ENCODE measurements around the gene MPEG1. TPM values are rescaled to one million over a fixed set of nuclear protein-coding genes. Genes with fewer than 3 reads are reported as not detected.

The MPEG1 gene
- total and polyA plus RNA-seq, 2 experiments from 2014 or later = not detected

DNA sequence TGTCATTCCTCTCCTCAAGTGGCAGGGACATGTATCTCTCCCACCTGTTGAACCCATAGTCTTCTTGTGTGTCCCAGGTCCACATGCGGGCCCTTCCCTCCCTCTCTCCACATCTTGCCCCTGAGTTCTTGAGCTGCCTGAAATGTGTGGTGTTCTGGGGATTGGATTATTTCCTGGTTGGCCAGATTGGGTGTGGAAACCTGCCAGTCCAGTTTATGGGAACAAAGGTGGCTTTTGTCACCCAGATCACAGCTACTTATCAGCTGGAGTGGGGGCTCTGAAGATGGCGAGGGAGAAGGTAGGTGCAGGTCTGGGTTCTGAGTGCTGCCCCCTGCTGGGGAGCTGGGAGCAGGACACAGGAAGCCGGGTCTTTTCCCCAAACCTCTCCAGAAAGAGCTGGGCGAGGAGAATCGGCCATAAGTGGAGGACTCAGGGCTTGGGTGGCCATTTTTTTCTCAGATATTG, 26.6 kb downstream of the MPEG1 start:
- TF ChIP-seq EZH2 (IDR thresholded peaks at IDR 0.05; ENCODE audit: insufficient read depth, poor library complexity, severe bottlenecking) = no peak
- TF ChIP-seq EZH2phosphoT487 (IDR thresholded peaks at IDR 0.05; ENCODE audit: insufficient read depth, low read depth) = no peak
- Histone ChIP-seq H3K9ac (no peak overlapping the region), H3K27me3 (replicated peaks; ENCODE audit: insufficient read depth) (no peaks in the 10 kb centered on the region; the same call in 1 of the 2 replicates), H3K9me3 (ENCODE audit: low read depth) (no peaks in the 10 kb centered on the region), H3F3A (ENCODE audit: insufficient read depth) (no peaks in the 10 kb centered on the region), H3K36me3 (ENCODE audit: low read depth) (no peaks in the 10 kb centered on the region), H3K27ac (no peak overlapping the region), H3K4me3 (no peak overlapping the region), H3K9me2 (ENCODE audit: insufficient read depth) (no peaks in the 10 kb centered on the region), H4K20me1 (ENCODE audit: insufficient read depth) (no peaks in the 10 kb centered on the region), H3K4me2 (ENCODE audit: unreplicated experiment) (no peak overlapping the region), H2AFZ (no peak overlapping the region), H3K4me1 (ENCODE audit: insufficient read depth) (no peaks in the 10 kb centered on the region), H3K79me2 (ENCODE audit: insufficient read depth) (no peaks in the 10 kb centered on the region)
- in situ Hi-C loops (cut with MboI) = loop anchor here (25.0 kb wide), 1 partner anchor 501 kb away; no protein-coding TSS in a partner anchor
- DNase-seq = peak; percentile 41
- 54 to 60% methylated on average over 5 of the region's 5 CpGs for WGBS, 2 experiments (ENCODE audit: low coverage in 1 of 2, low lambda C conversion rate in 2 of 2, missing lambda C conversion rate in 2 of 2)

DNA sequence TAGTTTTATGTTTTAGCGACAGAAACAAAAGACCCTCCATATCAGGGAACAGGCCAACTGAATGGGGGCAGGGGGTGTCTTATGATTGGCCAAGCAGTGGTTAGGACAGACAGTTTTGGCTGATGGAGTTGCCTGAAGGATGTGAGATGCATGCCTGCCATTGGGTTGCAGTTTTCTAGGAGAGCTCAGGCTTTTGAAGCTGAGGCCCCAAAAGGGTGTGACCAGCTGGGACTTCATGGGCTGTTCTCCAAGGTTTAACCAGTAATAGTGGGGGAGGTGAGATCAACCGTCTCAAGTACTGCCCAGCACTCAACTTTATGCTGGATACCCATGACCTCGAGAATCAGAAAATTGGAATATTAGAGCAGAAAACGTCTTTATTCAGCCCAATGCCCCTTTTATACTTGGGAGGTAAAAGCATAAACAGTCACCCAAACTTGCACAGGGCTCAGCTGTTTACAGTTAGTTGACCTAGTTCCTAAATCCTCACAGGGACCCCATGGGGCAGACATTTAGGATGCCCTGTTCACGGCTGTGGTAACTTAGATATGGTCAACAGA, 27.3 kb downstream of the MPEG1 start:
- H3K9ac ChIP-seq = no peak overlapping the region
- H3K4me1 ChIP-seq (ENCODE audit: insufficient read depth) = no peaks in the 10 kb centered on the region
- in situ Hi-C loops (cut with MboI) = loop anchor here (25.0 kb wide), 1 partner anchor 502 kb away; no protein-coding TSS in a partner anchor
- H3K36me3 ChIP-seq (ENCODE audit: low read depth) = no peaks in the 10 kb centered on the region
- no peak overlapping the region for H3K4me2 ChIP-seq (ENCODE audit: unreplicated experiment)
- H3K9me2 ChIP-seq (ENCODE audit: insufficient read depth) = no peaks in the 10 kb centered on the region
- WGBS, 2 experiments (ENCODE audit: low coverage in 1 of 2, low lambda C conversion rate in 2 of 2, missing lambda C conversion rate in 2 of 2) = 34 to 39% methylated on average over 5 of the region's 5 CpGs
- peak; percentile 15 for DNase-seq
- no peaks in the 10 kb centered on the region for H3K9me3 ChIP-seq (ENCODE audit: low read depth)
- H3K27ac ChIP-seq = no peak overlapping the region
- no peak overlapping the region for H2AFZ ChIP-seq
- H3F3A ChIP-seq (ENCODE audit: insufficient read depth) = no peaks in the 10 kb centered on the region
- H3K27me3 ChIP-seq (replicated peaks; ENCODE audit: insufficient read depth) = peaks cover 4% of the 10 kb centered on the region; the same call in 1 of the 2 replicates
- H4K20me1 ChIP-seq (ENCODE audit: insufficient read depth) = no peaks in the 10 kb centered on the region
- no peaks in the 10 kb centered on the region for H3K79me2 ChIP-seq (ENCODE audit: insufficient read depth)
- TF ChIP-seq EZH2phosphoT487 (IDR thresholded peaks at IDR 0.05; ENCODE audit: insufficient read depth, low read depth) (no peak), EZH2 (IDR thresholded peaks at IDR 0.05; ENCODE audit: insufficient read depth, poor library complexity, severe bottlenecking) (no peak)
- H3K4me3 ChIP-seq = no peak overlapping the region

DNA sequence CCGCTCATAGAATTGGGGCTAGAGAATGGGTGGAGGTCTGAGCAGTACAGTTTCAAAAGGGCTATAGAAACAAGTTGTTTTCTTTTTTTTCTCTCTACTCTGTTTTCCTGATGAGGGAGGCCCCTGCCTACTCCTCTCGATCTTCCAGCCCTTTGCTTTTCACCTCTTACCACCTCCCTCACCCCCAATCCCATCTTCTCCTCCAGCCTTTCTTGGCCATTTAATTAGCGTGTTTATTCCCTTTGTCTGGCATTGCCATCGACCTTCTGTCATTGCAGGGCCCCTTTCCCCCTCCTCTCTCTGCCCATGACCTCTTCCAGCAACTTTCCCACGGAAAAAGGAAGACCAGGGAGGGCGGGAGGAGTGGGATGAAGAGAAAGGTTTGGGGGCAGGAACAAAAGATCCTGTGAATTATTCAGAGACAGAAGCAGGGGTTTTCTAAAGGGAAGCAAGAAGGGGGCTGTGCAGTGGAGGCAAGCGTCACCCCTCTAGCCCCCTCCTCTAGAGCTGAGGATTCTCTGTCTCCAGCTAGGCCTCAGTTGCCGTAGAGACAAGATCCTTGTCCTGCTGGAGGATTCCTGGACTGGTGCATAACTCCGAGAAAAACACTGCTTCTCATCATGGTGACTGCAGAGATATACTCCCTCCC, 27.9 kb downstream of the MPEG1 start:
- no peak for DNase-seq
- no peak overlapping the region for H3K27ac ChIP-seq
- H3K36me3 ChIP-seq (ENCODE audit: low read depth) = no peaks in the 10 kb centered on the region
- no peak overlapping the region for H3K4me3 ChIP-seq
- H4K20me1 ChIP-seq (ENCODE audit: insufficient read depth) = no peaks in the 10 kb centered on the region
- no peaks in the 10 kb centered on the region for H3F3A ChIP-seq (ENCODE audit: insufficient read depth)
- no peak overlapping the region for H2AFZ ChIP-seq
- H3K79me2 ChIP-seq (ENCODE audit: insufficient read depth) = no peaks in the 10 kb centered on the region
- no peak overlapping the region for H3K4me2 ChIP-seq (ENCODE audit: unreplicated experiment)
- no peaks in the 10 kb centered on the region for H3K4me1 ChIP-seq (ENCODE audit: insufficient read depth)
- 55 to 59% methylated on average over 9 of the region's 9 CpGs for WGBS, 2 experiments (ENCODE audit: low coverage in 1 of 2, low lambda C conversion rate in 2 of 2, missing lambda C conversion rate in 2 of 2)
- no peaks in the 10 kb centered on the region for H3K9me3 ChIP-seq (ENCODE audit: low read depth)
- no peaks in the 10 kb centered on the region for H3K9me2 ChIP-seq (ENCODE audit: insufficient read depth)
- in situ Hi-C loops (cut with MboI) = loop anchor here (25.0 kb wide), 1 partner anchor 502 kb away; no protein-coding TSS in a partner anchor
- peaks cover 4% of the 10 kb centered on the region; the same call in 1 of the 2 replicates for H3K27me3 ChIP-seq (replicated peaks; ENCODE audit: insufficient read depth)
- TF ChIP-seq EZH2 (IDR thresholded peaks at IDR 0.05; ENCODE audit: insufficient read depth, poor library complexity, severe bottlenecking) (no peak), EZH2phosphoT487 (IDR thresholded peaks at IDR 0.05; ENCODE audit: insufficient read depth, low read depth) (no peak)
- no peak overlapping the region for H3K9ac ChIP-seq

DNA sequence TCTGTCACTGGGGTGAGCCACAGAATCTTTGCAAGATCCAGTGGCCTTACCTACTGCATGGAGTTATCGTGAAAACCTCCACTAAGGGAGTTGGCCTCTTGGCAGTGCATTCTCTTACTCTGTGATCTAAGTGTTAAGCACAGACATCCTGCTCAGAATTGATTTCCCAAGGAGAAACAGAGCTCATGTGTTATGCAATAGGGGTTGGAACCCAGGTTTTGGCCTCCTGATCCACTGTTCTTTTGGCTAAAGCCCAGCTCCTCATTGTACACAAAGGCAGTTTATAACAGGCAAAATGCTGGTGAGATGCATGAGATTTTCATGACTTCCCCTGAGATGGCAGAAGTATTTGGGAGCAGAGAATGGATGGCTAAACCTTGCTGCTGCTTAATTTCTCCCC, 29.0 kb downstream of the MPEG1 start:
- Histone ChIP-seq H3K9me3 (ENCODE audit: low read depth) (no peaks in the 10 kb centered on the region), H3K79me2 (ENCODE audit: insufficient read depth) (no peaks in the 10 kb centered on the region), H3K27ac (no peak overlapping the region), H3K4me3 (no peak overlapping the region), H2AFZ (no peak overlapping the region), H3K36me3 (ENCODE audit: low read depth) (no peaks in the 10 kb centered on the region), H3K9ac (no peak overlapping the region), H4K20me1 (ENCODE audit: insufficient read depth) (no peaks in the 10 kb centered on the region), H3K9me2 (ENCODE audit: insufficient read depth) (no peaks in the 10 kb centered on the region), H3K4me2 (ENCODE audit: unreplicated experiment) (no peak overlapping the region), H3K4me1 (ENCODE audit: insufficient read depth) (no peaks in the 10 kb centered on the region), H3K27me3 (replicated peaks; ENCODE audit: insufficient read depth) (peaks cover 4% of the 10 kb centered on the region; the same call in 1 of the 2 replicates), H3F3A (ENCODE audit: insufficient read depth) (no peaks in the 10 kb centered on the region)
- no peak for DNase-seq
- WGBS, 2 experiments (ENCODE audit: low coverage in 1 of 2, low lambda C conversion rate in 2 of 2, missing lambda C conversion rate in 2 of 2) = 75 to 95% methylated on average over 1 of the region's 1 CpG
- TF ChIP-seq EZH2 (IDR thresholded peaks at IDR 0.05; ENCODE audit: insufficient read depth, poor library complexity, severe bottlenecking) (no peak), EZH2phosphoT487 (IDR thresholded peaks at IDR 0.05; ENCODE audit: insufficient read depth, low read depth) (no peak)
- in situ Hi-C loops (cut with MboI) = loop anchor here (25.0 kb wide), 1 partner anchor 504 kb away; no protein-coding TSS in a partner anchor
